DMS114 treated with DMSO at 0.1 percent for 48 hours (cell line): ENCODE results near the gene NOS2.
"Not testable (repeated sequence)": the region's sequence is repeated elsewhere in the genome, so short reads cannot be mapped to it uniquely, and the experiment has no call there.

Source experiments
- DNase-seq: peaks from one replicate; lab custom pipeline; 2025; ENCODE audit not compliant: unreplicated experiment; lab: John Stamatoyannopoulos, UW

The NOS2 gene

DNA sequence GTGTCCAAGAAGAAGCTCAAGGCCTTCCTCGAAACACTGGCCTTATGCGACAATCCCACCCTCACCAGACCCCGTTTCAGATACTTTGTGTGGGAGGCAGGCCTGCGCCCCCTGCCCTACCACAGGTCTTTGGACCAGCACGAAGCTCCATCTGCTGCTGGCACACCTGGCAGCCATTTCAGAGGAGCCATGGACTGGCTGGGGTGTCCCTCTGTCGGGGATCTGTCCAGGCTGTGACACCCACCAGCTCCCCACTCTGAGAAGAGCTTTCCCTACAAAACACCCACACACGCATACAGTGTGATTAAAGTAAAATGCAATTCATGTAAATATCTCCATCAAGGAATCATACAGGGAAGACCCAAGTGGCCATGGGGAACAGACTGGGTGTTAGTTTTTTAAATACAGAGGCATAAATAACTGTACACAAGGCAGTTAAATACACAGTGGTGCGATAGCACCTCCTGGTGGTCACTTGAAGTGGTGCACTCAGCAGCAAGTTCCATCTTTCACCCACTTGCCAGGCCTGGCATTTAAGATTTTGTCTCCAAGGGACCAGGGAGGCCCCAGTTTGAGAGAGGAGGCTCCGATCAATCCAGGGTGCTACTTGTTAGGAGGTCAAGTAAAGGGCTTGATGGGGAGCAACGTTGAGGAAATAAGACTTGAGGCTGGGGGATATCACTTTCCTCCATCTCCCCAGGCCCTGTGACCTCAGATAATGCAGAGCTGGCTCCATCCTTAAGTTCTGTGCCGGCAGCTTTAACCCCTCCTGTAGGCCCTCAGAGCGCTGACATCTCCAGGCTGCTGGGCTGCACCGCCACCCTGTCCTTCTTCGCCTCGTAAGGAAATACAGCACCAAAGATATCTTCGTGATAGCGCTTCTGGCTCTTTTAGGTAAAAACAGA is 43.6 kb downstream of the NOS2 start:
- peak; percentile 23 for DNase-seq

DNA sequence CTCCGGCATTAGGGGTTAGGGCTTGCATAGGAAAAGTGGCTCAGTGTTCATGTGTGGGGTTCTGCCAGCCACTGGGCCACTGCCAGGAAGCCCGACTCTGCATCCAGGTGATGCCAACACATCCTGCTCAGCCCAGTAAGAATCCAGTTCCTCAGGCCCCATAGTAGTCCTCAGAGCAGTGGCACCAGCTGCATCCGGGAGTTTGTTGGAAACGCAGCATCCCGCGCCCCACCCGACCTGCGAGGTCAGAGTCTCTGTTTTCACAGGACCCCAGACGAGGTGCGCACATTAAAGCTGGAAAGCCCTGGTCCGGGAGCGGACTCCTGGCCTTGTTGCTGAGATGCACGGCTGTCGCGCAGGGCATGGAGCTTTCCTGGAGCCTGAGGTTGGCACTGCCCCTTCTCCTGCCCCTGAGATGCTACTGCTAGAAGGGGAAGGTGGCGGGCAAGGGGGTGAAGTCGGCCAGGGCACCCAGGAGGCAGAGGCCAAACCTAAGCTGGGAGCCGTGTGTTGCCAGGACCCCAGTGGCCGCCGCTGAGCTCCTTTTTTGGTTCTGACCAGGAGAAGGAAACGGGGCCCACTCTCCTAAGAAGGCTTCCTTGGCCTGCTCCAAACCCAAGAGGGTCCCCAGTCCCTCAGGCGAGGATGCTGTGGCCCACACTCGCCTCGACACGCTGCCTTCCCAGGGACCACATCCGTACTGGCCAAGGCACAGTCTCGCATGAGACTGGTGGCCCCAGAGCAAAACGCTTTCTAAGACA is 44.4 kb downstream of the NOS2 start:
- no peak for DNase-seq

DNA sequence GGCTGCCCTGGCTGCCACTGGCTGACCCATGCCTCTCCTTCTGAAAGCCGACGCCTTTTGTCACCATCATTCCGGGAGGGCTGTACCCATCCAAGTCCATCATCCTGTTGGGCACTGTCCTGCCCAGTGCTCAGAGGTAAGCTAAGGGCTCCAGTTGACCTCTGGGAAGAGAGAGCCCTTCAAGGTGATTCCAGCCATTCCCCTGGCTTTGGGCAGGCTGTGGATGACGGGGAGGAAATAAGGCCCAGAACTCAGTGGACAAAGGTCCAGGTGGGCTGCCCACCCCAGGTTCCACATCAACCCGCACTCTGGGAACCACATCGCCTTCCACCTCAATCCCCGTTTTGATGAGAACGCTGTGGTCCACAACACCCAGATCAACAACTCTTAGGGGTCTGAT is 45.8 kb downstream of the NOS2 start:
- DNase-seq: no peak

DNA sequence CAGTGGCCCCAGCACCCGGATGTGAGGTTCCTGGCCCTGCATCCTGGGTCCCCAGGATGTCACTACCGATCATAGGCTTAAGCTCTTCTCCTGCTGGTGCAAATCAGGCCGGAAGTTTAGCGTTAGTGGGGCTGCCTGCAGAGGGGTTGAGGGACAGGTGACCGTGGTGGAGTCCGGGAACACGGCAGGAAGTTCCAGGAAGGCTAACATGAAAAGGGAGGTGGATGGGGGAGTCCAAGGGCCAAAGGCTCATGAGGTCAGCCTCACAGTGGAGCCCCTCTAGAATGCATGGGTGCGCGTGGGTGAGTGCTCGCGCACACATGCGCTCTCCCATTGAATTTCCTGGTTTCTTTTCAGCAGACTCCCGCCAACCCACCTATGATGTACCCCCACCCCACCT is 46.6 kb downstream of the NOS2 start:
- not testable (repeated sequence) for DNase-seq

DNA sequence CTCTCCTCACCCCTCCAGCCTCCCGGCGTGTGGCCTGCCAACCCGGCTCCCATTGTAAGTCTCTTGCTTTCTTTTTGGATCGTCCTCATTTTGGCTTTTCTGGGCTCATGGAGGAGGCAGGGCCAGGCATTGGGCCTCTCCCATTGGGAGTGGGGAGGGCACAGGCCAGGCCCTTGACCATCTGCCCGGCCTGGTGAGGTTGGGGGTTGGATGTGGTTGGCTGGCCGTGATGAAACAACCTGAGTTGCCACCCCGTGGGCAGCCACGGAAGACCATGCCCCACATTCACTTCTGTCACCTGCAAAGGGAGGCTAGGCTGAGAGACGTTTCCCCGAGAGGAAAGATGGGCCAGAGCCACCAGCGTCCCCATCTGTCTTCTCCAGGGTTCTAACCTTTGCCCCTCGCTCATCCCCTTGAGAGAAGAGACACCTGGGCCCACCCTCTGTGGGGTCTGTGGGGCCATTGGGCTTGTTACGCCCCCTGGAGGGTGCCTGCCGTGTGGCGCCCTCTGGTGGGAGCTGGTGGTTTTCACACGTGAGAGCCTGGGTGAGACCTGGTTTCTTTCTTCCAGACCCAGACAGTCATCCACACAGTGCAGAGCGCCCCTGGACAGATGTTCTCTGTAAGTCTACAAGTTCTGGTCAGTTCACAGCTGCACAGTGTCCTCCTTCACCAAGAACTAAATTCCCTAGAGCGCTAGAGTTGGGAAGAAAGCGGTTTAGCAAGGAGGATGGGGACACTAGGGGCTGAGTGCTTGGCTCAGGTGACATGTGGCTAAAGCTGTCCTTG is 47.3 kb downstream of the NOS2 start:
- DNase-seq: not testable (repeated sequence)

DNA sequence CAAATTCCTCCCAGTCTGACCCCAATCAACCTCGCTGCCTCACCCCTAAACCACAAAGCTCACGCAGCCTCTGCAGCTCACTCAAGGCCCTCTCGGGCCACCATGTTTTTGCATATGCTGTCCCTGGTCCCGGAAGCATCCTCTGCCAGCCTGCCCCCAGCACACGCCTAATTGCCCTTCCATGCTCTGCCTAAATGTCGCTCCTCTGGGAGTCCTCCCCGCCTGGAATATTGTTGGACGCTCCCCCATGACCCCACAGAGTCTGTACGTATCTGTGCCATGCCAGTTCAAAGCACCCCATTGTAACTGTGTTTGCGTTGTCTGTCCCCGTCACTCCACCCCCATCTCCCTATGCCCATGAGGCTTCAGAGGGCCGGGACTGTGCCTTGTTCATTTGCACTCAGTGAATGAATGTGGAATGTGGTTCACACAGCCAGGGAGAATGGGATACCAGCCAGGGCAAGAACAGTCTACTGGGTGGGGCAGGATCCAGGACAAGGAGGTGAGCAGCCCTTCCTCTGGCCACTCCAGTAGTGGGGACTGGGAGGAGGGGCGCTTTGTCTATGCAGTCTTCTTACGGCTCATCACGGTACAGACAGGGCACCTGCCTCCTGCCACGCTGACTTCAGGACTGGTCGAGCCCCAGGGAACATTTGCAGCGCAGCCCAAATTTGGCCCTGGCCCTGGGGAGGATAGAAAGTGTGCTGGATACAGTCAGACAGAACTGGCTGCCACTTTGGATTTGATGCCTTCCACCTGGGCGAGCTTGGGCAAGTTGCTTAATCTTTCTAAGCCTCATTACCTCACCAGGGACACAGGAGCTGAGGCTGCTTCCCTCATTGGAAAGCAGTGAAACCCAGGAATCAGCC is 48.5 kb downstream of the NOS2 start:
- no peak for DNase-seq

DNA sequence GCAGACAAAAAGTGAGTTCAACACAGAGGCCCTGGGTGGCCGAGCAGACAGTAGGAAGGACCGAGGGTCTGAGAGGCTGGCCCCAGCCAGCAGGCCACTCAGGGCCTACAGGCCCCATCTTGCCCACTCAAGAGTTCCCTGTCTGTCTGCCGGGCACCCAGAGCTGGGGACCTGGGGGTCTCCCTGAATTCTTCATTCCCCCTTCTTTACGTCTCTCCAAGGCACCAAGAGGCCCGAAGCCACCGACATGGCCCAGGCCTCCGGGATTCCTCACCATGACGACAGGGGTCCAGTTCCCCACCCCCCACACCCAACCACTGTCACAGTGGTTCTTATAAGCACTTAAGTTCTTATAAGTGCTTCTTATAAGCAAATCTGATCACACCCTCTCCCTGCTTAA is 49.2 kb downstream of the NOS2 start:
- no peak for DNase-seq

DNA sequence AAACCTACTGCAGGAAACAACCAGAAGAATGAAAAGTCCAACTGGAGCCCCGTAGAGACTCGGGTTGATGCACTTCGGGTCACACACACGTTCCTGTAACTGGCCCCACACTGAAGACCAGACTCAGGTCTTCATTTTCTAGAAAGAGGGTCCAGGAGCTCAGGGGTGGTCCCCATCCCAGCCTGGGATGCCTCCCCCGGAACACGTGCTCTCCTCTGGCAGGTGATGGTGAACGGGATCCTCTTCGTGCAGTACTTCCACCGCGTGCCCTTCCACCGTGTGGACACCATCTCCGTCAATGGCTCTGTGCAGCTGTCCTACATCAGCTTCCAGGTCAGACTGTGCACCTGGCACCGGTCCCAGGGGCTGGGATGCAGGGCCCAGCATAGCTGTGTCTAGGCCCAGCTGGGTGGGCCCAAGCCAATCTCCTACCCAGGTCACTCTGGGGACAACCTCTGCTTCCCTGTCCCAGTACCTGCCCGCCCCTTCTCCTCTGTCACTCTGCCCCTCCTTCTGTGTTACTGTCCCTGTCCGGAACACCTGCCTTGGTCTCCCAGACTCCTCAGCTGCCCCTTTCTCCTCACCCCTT is 50.7 kb downstream of the NOS2 start:
- not testable (repeated sequence) for DNase-seq

DNA sequence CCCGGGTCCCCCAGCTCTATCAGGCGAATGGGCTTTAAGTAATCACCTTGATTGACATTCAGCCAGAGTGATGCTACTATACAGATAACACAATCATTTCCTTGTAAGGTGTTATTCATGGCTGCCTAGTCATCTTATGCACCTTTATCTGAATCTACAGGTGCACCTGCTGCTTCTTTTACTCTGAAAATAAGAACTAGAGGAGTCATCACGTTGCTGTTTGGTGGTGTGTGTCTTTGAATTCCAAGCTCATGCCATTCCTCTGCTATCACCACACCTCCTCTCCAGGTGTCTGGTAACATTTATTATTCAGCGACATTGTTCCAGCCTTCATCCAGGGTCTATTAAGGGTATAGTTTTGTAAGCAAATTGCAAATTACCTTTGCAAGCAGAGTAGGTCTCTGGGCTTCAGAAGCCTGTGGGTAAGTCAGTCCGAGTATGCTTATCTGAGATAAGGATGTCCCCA is 51.9 kb downstream of the NOS2 start:
- no peak for DNase-seq

DNA sequence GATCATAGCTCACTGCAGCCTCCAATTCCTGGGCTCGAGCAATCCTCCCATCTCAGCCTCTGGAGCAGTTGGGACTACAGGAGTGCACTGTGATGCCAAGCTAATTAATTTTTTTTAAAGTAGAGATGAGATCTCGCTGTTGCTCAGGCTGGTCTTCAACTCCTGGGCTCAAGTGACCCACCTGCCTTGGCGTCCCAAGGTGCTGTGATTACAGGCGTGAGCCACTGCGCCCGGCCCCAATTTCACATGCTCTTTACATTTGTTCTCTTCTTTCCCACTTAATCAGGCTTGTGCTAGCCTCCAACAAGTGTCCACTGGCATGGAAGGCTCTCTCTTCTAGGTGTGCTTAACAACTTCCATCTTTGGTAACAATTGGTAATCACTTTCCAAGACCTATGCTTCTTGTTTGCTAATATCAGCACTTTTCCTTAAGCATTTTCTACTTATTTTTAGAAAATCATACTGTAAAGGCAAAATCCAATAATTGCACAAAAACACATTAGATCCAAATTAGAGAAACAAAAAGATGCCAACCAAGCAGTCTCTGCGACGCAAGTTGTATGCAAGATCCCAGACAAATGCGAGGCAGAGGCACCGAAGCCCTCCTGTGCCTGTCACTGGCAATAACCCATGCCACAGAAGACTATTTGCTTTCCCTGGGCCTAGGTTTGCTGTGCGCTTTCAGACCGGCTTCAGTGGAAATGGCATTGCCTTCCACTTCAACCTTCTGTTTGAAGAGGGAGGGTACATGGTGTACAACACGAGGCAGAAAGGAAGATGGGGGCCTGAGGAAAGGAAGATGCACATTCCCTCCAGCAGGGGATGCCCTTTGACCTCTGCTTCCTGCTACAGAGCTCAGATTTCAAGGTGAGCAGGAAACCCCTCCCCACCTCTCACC is 52.6 kb downstream of the NOS2 start:
- DNase-seq: no peak

DNA sequence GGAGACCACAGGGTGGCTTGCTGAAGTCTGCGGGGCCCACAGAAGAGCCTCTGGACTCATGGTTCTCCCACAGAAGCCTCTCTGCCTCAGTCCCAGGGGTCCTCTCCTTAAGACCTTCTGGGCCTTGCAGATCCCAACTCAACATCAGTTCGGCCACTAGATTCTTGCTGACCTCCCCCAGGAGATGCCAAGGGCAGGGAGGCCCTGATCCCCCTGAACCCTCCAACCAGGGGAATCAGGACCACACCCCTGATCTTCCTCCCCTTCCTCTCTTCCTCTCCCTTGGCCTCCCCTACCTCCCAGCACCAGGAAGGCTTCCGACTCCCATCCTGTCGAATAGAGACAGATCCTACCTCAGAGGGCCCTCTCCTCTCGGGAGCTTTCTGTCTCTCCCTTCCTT is 53.4 kb downstream of the NOS2 start:
- DNase-seq: no peak

DNA sequence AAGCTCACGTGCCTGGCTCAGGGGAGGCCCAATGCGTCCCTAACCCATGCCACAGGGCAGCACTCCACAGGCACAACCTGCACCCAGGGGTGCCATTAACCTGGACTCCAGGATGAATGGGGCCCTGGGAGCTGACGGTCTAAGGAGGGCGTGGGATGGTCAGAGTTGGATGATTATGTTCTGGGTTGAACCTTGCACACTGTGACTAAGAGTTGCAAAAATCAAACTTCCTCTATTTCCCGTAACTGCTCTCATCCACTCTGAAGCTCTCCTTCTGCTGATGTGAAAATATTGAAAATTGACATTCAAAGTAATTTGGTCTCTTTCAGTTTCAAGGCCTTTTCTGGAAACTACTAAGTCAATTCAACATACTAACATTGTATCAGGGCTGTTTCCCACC is 54.0 kb downstream of the NOS2 start:
- not testable (repeated sequence) for DNase-seq

DNA sequence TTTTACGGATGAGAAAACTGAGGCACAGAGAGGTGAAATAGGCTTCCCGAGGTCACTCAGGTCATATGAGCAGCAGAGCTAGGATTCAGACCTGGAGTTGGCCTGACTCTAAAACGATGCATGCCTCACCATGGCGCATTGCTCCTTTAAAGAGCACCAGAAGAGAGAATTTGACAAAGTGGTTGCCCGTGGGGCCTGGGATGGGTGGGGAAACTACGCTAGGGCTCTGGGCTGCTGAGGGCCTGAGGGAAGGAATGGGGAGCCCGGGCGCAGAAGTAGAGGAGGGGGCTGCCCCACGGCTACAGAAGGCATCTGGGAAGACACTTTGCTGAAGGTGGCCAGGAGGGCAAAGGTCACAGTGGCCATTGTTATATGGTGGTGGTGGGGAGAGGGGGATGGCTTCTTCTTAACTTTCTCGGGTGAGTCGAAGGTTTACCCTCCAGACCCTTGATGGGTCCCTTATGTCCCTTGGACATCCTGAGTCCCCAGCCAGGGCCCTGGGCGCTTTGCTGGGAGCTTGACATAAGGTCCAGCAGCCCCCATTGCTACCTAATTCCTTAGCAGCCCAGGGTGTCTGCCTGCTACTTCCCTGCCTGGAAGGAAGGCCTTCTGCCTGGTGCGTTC is 55.0 kb downstream of the NOS2 start:
- not testable (repeated sequence) for DNase-seq

DNA sequence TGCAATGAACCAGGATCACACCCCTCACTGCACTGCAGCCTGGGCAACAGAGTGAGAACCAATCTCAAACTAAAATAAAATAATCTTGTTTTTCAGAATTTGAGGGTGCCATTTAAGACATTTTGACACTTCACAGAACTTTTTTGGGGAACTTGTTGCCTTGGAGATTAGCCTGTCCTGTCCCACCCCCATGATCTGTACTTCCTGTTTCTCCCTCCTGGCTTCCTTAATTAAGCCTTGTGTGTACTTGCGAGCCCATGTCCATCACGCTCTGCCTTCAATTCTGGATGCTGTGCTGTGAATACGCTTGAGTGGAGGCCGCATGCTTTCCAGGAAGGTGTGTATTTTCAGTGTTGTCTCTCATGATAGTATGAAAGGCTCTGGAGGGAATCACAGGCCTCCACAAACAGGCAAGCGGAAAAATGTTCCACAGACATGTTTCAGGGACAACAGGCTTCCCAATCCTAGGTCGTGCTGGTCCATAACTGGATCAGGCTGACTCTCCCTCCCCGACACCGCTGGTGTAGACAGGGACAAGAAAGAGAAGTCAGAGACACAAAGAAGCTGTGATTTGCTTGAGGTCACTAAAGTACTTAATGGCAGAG is 56.9 kb downstream of the NOS2 start:
- DNase-seq: no peak

DNA sequence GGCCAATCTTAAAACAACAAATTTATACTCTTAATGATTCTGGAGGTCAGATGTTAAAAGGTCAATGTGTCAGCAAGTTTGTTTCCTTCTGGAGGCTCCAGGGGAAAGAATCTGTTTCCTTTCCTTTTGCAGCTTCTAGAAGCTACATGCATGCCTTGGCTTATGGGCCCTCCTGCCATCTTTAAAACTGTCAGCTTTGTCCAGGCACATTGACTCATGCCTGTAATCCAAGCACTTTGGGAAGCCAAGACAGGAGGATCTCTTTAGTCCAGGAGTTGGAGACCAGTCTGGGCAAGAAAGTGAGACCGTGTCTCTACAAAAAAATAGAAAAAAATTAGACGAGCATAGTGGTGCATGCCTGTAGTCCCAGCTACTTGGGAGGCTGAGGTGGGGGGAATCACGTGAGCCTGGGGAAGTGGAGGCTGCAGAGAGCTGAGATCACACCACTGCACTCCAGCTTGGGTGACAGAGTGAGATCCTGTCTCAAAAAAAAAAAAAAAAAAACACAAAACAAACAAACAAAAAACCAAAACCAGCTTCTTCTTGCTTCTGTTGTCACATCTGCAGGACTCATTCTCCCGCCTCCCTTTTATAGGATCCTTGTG is 58.3 kb downstream of the NOS2 start:
- DNase-seq: no peak

DNA sequence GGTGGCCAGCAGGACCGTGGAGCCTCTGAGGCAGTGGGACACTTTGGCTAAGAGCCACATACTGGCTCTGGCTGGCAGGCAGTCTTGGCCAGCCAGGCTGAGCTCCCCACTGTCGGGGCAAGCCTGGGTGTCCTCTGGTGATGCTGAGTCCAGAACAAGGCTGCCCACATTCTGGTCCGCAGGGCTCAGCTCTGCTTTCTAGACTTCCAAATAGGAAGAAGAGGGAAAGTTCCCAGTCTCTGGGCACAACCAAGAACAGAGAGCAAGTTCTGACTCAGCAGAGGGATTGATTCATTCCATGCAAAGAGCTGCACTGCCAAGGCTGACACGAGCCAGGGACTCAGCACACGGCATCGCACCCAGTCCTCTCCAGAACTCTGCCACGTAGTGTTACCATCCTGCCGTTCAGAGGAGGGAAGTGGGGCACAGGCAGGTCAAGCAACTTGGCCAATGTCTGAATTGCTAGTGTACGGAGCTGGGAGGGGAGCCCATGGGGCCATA is 58.9 kb downstream of the NOS2 start:
- no peak for DNase-seq

DNA sequence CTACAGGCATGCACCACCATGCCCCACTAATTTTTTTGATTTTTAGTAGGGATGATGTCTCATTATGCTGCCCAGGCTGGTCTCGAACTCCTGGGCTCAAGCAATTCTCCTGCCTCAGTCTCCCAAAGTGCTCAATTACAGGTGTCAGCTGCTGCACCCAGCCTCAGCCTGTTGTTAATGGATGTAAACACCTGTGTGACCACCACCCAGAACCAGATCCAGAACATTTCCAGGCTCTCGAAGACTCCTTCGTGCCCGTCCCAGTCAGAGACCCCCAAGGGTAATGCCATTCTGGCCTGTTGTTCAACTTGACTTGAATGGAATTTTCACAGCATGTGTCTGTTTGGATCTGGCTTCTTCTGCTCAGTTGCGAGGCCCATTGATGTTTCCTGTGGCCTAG is 59.8 kb downstream of the NOS2 start:
- DNase-seq: not testable (repeated sequence)

DNA sequence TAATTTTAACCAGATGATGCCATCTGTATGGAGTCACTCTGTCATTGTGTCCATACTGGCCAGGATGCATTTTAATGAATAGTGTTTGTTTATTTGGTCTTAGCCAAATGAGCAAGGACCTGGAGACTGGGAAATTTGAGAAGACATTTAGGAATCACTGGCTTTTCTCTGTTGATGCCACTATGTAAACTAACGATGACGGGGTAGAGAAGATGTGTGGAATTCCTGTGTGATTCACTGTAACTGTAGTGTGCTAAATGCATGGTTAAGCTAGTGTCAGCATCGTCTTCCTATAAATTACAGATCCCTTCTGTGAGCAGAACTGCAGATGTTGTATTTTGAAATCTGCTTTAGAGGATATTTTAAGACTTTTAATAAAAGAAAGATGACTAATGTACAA is 66.6 kb downstream of the NOS2 start:
- no peak for DNase-seq
